A549 (cell line): ENCODE data around the gene TFDP1. TPM values are rescaled to one million over a fixed set of nuclear protein-coding genes. Genes with fewer than 3 reads are reported as not detected.

Source experiments
- ATAC-seq, 2 experiments: fragments of 200-7000 bp in 1 of 2; fragments of >200 bp in 1 of 2; cut with Nextera tagmentation in 1 of 2; cut with Tn5 transposase in 1 of 2; 3 replicates each; pipeline versions ENCODE4 v1.8.0 to v1.9.1; 2018 to 2020; ENCODE audit warnings: mild to moderate bottlenecking in 1 of 2, moderate library complexity in 1 of 2
- CTCF ChIA-PET: fragments of 300-600 bp; sonication (Branson Sonifier 250); formaldehyde crosslinking; extraction: SDS; loops from one replicate; lab custom pipeline; 2021; ENCODE audit warnings: antibody characterized with exemption, inconsistent platforms; lab: Yijun Ruan, JAX
- POLR2A ChIA-PET: fragments of 350-600 bp; formaldehyde crosslinking; extraction: SDS; loops from one replicate; lab custom pipeline; 2021; ENCODE audit warnings: antibody characterized with exemption, inconsistent platforms; lab: Yijun Ruan, JAX
- DNase-seq, 2 experiments: peaks; one replicate each; pipeline versions ENCODE4 v3.0.0 to v3.0.0-alpha.2; 2011 to 2016; ENCODE audit warnings: low read depth in 1 of 2, low spot score in 1 of 2
- FAIRE-seq: peaks from 2 replicates; lab custom pipeline; 2011; peaks lifted over from hg19 to GRCh38; lab: Jason Lieb, UNC
- H3K27ac ChIP-seq, 2 experiments: fragments of >200 bp; sonication (Bioruptor Twin); formaldehyde crosslinking; 3 replicates each; pipeline ENCODE4 v1.5.1; 2016 to 2017
- H3K4me1 ChIP-seq: fragments of >200 bp; sonication (Bioruptor Twin); formaldehyde crosslinking; 3 replicates; pipeline ENCODE4 v1.6.1; 2016
- H3K4me2 ChIP-seq: fragments of >200 bp; sonication (Bioruptor Twin); formaldehyde crosslinking; 3 replicates; pipeline ENCODE4 v1.6.1; 2016
- H3K4me3 ChIP-seq: fragments of >200 bp; sonication (Bioruptor Twin); formaldehyde crosslinking; 3 replicates; pipeline ENCODE4 v1.5.1; 2016
- H3K9me3 ChIP-seq: fragments of >200 bp; sonication (Bioruptor Twin); formaldehyde crosslinking; 3 replicates; pipeline ENCODE4 v1.6.1; 2016
- ATOH8 ChIP-seq: fragments of 250-450 bp; sonication (Bioruptor Pico); IDR thresholded peaks from 2 replicates; pipeline ENCODE4 v1.5.0; 2020; ENCODE audit warnings: low read depth, mild to moderate bottlenecking, moderate library complexity
- BCL3 ChIP-seq: fragments of >200 bp; sonication (Bioruptor Twin); formaldehyde crosslinking; IDR thresholded peaks from 3 replicates; pipeline ENCODE4 v1.6.1; 2016
- CBX8 ChIP-seq: fragments of 200-600 bp; sonication (generic); IDR thresholded peaks from 2 replicates; pipeline ENCODE4 v1.6.1; 2016
- CEBPB ChIP-seq, 2 experiments: fragments of >200 bp in 1 of 2; sonication (Bioruptor Twin) in 1 of 2; formaldehyde crosslinking in 1 of 2; IDR thresholded peaks; 2 replicates each; pipeline ENCODE4 v1.6.1; 2012 to 2016
- CHD2 ChIP-seq: fragments of 150-350 bp; IDR thresholded peaks from 2 replicates; pipeline ENCODE4 v1.6.1; 2014; ENCODE audit warnings: low read length; ENCODE audit not compliant: partially characterized antibody
- CHD4 ChIP-seq: fragments of 200-600 bp; sonication (generic); IDR thresholded peaks from 2 replicates; pipeline ENCODE4 v1.6.1; 2016; ENCODE audit warnings: antibody characterized with exemption, mild to moderate bottlenecking, borderline replicate concordance
- CTCF ChIP-seq: fragments of >200 bp; sonication (Bioruptor Twin); formaldehyde crosslinking; IDR thresholded peaks from 3 replicates; pipeline ENCODE4 v1.5.1; 2016
- EHF ChIP-seq: fragments of 250-450 bp; sonication (Bioruptor Pico); IDR thresholded peaks from 2 replicates; pipeline ENCODE4 v1.5.0; 2020; ENCODE audit warnings: mild to moderate bottlenecking
- EP300 ChIP-seq, 2 experiments: fragments of >200 bp; sonication (Bioruptor Twin); formaldehyde crosslinking; IDR thresholded peaks; 2 replicates in 1 of 2; 3 replicates in 1 of 2; pipeline ENCODE4 v1.6.1; 2016 to 2017
- FOSL2 ChIP-seq, 2 experiments: fragments of 450-650 bp in 1 of 2; fragments of >200 bp in 1 of 2; sonication (Bioruptor Twin) in 1 of 2; formaldehyde crosslinking; IDR thresholded peaks; 2 replicates each; pipeline versions ENCODE4 v1.5.0 to v1.6.1; 2016 to 2020; ENCODE audit warnings: mild to moderate bottlenecking in 1 of 2, moderate library complexity in 1 of 2
- FOXS1 ChIP-seq: fragments of 250-450 bp; sonication (Bioruptor Pico); IDR thresholded peaks from 2 replicates; pipeline ENCODE4 v1.5.0; 2020; ENCODE audit warnings: mild to moderate bottlenecking, moderate library complexity
- HDAC2 ChIP-seq: fragments of 200-600 bp; sonication (generic); IDR thresholded peaks from 2 replicates; pipeline ENCODE4 v1.6.1; 2016
- HES2 ChIP-seq: fragments of >200 bp; sonication (Bioruptor Twin); formaldehyde crosslinking; IDR thresholded peaks from 2 replicates; pipeline ENCODE4 v1.6.1; 2016
- HOXA7 ChIP-seq: fragments of 250-450 bp; sonication (Bioruptor Pico); IDR thresholded peaks from 2 replicates; pipeline ENCODE4 v1.5.0; 2020; ENCODE audit warnings: mild to moderate bottlenecking, moderate library complexity
- HOXB5 ChIP-seq: fragments of 250-450 bp; sonication (Bioruptor Pico); IDR thresholded peaks from 2 replicates; pipeline ENCODE4 v1.5.0; 2020; ENCODE audit warnings: mild to moderate bottlenecking, moderate library complexity
- JUN ChIP-seq, 2 experiments: fragments of >200 bp; sonication (Bioruptor Twin); formaldehyde crosslinking; IDR thresholded peaks; 2 replicates in 1 of 2; 3 replicates in 1 of 2; pipeline ENCODE4 v1.6.1; 2016 to 2017
- KDM5A ChIP-seq: fragments of 200-600 bp; sonication (generic); IDR thresholded peaks from 2 replicates; pipeline ENCODE4 v1.6.1; 2016; ENCODE audit warnings: antibody characterized with exemption, mild to moderate bottlenecking
- NFE2L2 ChIP-seq: fragments of 150-350 bp; conservative IDR thresholded peaks from 2 replicates; pipeline ENCODE4 v1.6.1; 2014; ENCODE audit warnings: low read length
- NR3C1 ChIP-seq: fragments of >200 bp; sonication (Bioruptor Twin); formaldehyde crosslinking; IDR thresholded peaks from 3 replicates; pipeline ENCODE4 v1.6.1; 2017
- PBX3 ChIP-seq: IDR thresholded peaks from 2 replicates; pipeline ENCODE4 v1.6.1; 2012
- RCOR1 ChIP-seq: fragments of 150-350 bp; IDR thresholded peaks from 2 replicates; pipeline ENCODE4 v1.6.1; 2014; ENCODE audit warnings: antibody characterized with exemption, low read length, low read depth
- REST ChIP-seq: fragments of 200-600 bp; sonication (generic); IDR thresholded peaks from 2 replicates; pipeline ENCODE4 v1.6.1; 2016; ENCODE audit warnings: antibody characterized with exemption, mild to moderate bottlenecking, moderate library complexity
- RNF2 ChIP-seq: fragments of 200-600 bp; sonication (generic); IDR thresholded peaks from 2 replicates; pipeline ENCODE4 v1.6.1; 2016; ENCODE audit warnings: low read depth, mild to moderate bottlenecking, antibody characterized with exemption, moderate library complexity, borderline replicate concordance
- USF2 ChIP-seq: fragments of 450-650 bp; IDR thresholded peaks from 2 replicates; pipeline ENCODE4 v1.6.1; 2014; ENCODE audit warnings: antibody characterized with exemption
- ZFP36 ChIP-seq: fragments of 450-650 bp; IDR thresholded peaks from 2 replicates; pipeline ENCODE4 v1.6.1; 2014; ENCODE audit warnings: borderline replicate concordance; ENCODE audit not compliant: partially characterized antibody
- WGBS: methylation state at CpG from one replicate; pipeline ENCODE4 v1.1.6; 2017; ENCODE audit errors: missing lambda C conversion rate; 5-methylcytosine and 5-hydroxymethylcytosine counted together
- polyA plus RNA-seq, 4 experiments: library from polyadenylated mRNA; depleted of rRNA in 3 of 4; stranded (reverse); fragments of >200 nt; fragmentation: RNase III in 1 of 4; extraction: RNeasy Plus Mini Kit Qiagen cat#74134 plus additional on column Dnase treatment in 1 of 4; gene quantifications; 2 replicates in 3 of 4; 3 replicates in 1 of 4; pipeline ENCODE4 v1.2.3, GENCODE V29; 2011 to 2017

Gene TFDP1
- polyA plus RNA-seq, 2 of the 4 experiments (the other 2 are of a cell fraction): 73.2 to 88.4 TPM

GRCh38 chr13:113608967-113609533, 24.5 kb downstream of the TFDP1 start:
- Histone ChIP-seq H3K27ac (no peak overlapping the region), H3K9me3 (no peaks in the 10 kb centered on the region), H3K4me1 (no peaks in the 10 kb centered on the region), H3K4me3 (no peak overlapping the region), H3K4me2 (no peak overlapping the region)
- CTCF ChIA-PET: no interaction called here
- ATAC-seq: no peak
- WGBS: 93% methylated on average over 20 of the region's 22 CpGs
- no peak for TF ChIP-seq REST
- no peak for TF ChIP-seq RCOR1
- TF ChIP-seq CEBPB (IDR thresholded peaks at IDR 0.05): peak in 1 of 2 experiments; percentile 37; a peak in 1 of 4 replicates
- TF ChIP-seq, all 56 proteins: peak for 1
- FAIRE-seq: no peak
- DNase-seq: no peak
- POLR2A ChIA-PET: no interaction called here

GRCh38 chr13:113609616-113610015, 25.1 kb downstream of the TFDP1 start:
- WGBS: 93% methylated on average over 10 of the region's 13 CpGs
- no peak overlapping the region for H3K4me3 ChIP-seq
- no peak for ATAC-seq
- FAIRE-seq: no peak
- no peak overlapping the region for H3K4me2 ChIP-seq
- no peak overlapping the region for H3K27ac ChIP-seq
- H3K9me3 ChIP-seq: no peaks in the 10 kb centered on the region
- CTCF ChIA-PET: no interaction called here
- TF ChIP-seq CHD2 (no peak), ATOH8 (CRISPR knock-in tag) (no peak), KDM5A (no peak), EP300 (IDR thresholded peaks at IDR 0.05) (no peak), CBX8 (no peak), PBX3 (no peak), CHD4 (no peak), HOXB5 (CRISPR knock-in tag) (no peak), HDAC2 (no peak), NR3C1 (no peak)
- no peak for DNase-seq
- POLR2A ChIA-PET: no interaction called here
- H3K4me1 ChIP-seq: no peaks in the 10 kb centered on the region

- CTCF ChIA-PET: no interaction called here
These were observed 25.7 kb downstream of the TFDP1 start for GRCh38 chr13:113610266-113610665.

More at GRCh38 chr13:113610266-113610665, 25.7 kb downstream of the TFDP1 start:
- Histone ChIP-seq H3K27ac (no peak overlapping the region), H3K4me2 (no peak overlapping the region), H3K4me3 (no peak overlapping the region), H3K4me1 (no peaks in the 10 kb centered on the region), H3K9me3 (no peaks in the 10 kb centered on the region)
- WGBS: 89% methylated on average over 16 of the region's 19 CpGs
- POLR2A ChIA-PET: no interaction called here
- DNase-seq (no peak), ATAC-seq (no peak), FAIRE-seq (no peak)
- no peak for TF ChIP-seq FOSL2 (IDR thresholded peaks at IDR 0.05)
- TF ChIP-seq FOSL2 (CRISPR knock-in tag; IDR thresholded peaks at IDR 0.05): no peak
- no peak for TF ChIP-seq JUN (IDR thresholded peaks at IDR 0.05)
- no peak for TF ChIP-seq ZFP36
- no peak for TF ChIP-seq RNF2
- no peak for TF ChIP-seq EHF (CRISPR knock-in tag)
- TF ChIP-seq CEBPB (IDR thresholded peaks at IDR 0.05): no peak
- no peak for TF ChIP-seq NFE2L2
- TF ChIP-seq BCL3: no peak
- TF ChIP-seq FOXS1 (CRISPR knock-in tag): no peak
- no peak for TF ChIP-seq HOXA7 (CRISPR knock-in tag)
- TF ChIP-seq HES2: no peak
- no peak for TF ChIP-seq CTCF
- no peak for TF ChIP-seq CHD4
- TF ChIP-seq USF2: no peak
